B cell (primary cell): ENCODE data around the gene HOXB4. TPM values are rescaled to one million over a fixed set of nuclear protein-coding genes. Genes with fewer than 3 reads are reported as not detected.

Experiments
- ATAC-seq: fragments of 200-7000 bp; cut with Tn5 transposase; one replicate; pipeline ENCODE4 v1.10.0; 2021; ENCODE audit warnings: low read depth, mild to moderate bottlenecking, moderate number of reproducible peaks, moderate library complexity
- CTCF ChIA-PET: fragments of 350-600 bp; sonication (Branson Sonifier 250); formaldehyde crosslinking; loops from one replicate; lab custom pipeline; 2021; ENCODE audit warnings: antibody characterized with exemption, inconsistent platforms; lab: Charles Lee
- POLR2A ChIA-PET: fragments of 350-600 bp; sonication (Branson Sonifier 250); formaldehyde crosslinking; loops from one replicate; lab custom pipeline; 2021; ENCODE audit warnings: antibody characterized with exemption; lab: Charles Lee
- DNase-seq: peaks from one replicate; pipeline ENCODE4 v3.0.0; 2013
- H2AFZ ChIP-seq: 2 replicates; pipeline ENCODE4 v1.6.1; 2012; ENCODE audit warnings: mild to moderate bottlenecking, low read depth, low read length; ENCODE audit not compliant: insufficient read depth, poor library complexity, severe bottlenecking
- H3K27ac ChIP-seq, 2 donors: 1 replicate in 1 of 2; 2 replicates in 1 of 2; pipeline ENCODE4 v1.5.1; 2012 to 2013; ENCODE audit warnings: low read length in 2 of 2, mild to moderate bottlenecking in 2 of 2, moderate library complexity in 1 of 2
- H3K27me3 ChIP-seq, 4 experiments: fragments of 200-600 bp in 1 of 4; sonication (generic) in 1 of 4; replicated peaks in 1 of 4; 1 replicate in 2 of 4; 2 replicates in 2 of 4; pipeline versions ENCODE4 v1.6.1 to v1.7.0; 2013 to 2016; ENCODE audit warnings: low read length in 3 of 4, mild to moderate bottlenecking in 2 of 4, mixed read lengths in 1 of 4, moderate library complexity in 1 of 4; ENCODE audit not compliant: insufficient read depth in 4 of 4, control insufficient read depth in 3 of 4; ENCODE audit errors: control extremely low read depth in 1 of 4
- H3K36me3 ChIP-seq, 2 experiments: replicated peaks in 1 of 2; 1 replicate in 1 of 2; 2 replicates in 1 of 2; pipeline versions ENCODE4 v1.6.1 to v1.7.1; 2013; ENCODE audit warnings: low read length in 1 of 2; ENCODE audit not compliant: insufficient read depth in 2 of 2, control insufficient read depth in 1 of 2; ENCODE audit errors: control extremely low read depth in 1 of 2, extremely low read depth in 1 of 2
- H3K4me1 ChIP-seq, 2 donors: fragments of 200-600 bp in 1 of 2; sonication (generic) in 1 of 2; 1 replicate in 1 of 2; 2 replicates in 1 of 2; pipeline versions ENCODE4 v1.5.1 to v1.6.1; 2013 to 2017; ENCODE audit warnings: low read length in 2 of 2; ENCODE audit not compliant: control insufficient read depth in 2 of 2, insufficient read depth in 2 of 2
- H3K4me2 ChIP-seq: replicated peaks from 2 replicates; pipeline ENCODE3; 2012; ENCODE audit warnings: mild to moderate bottlenecking, low read depth, low read length; ENCODE audit not compliant: poor library complexity, severe bottlenecking
- H3K4me3 ChIP-seq, 5 experiments: fragments of 200-600 bp in 1 of 5; sonication (generic) in 1 of 5; 1 replicate in 3 of 5; 2 replicates in 2 of 5; pipeline versions ENCODE4 v1.5.1 to v1.7.0; 2011 to 2016; ENCODE audit warnings: low read length in 4 of 5, mild to moderate bottlenecking in 4 of 5, low read depth in 2 of 5, control low read depth in 1 of 5, moderate library complexity in 1 of 5; ENCODE audit not compliant: insufficient read depth in 1 of 5; ENCODE audit errors: control extremely low read depth in 1 of 5, extremely low read depth in 1 of 5
- H3K79me2 ChIP-seq: fragments of 200-600 bp; sonication (generic); one replicate; pipeline ENCODE4 v1.6.0; 2016; ENCODE audit warnings: low read length; ENCODE audit not compliant: control insufficient read depth, insufficient read depth
- H3K9ac ChIP-seq: fragments of 200-600 bp; sonication (generic); 2 replicates; pipeline ENCODE4 v1.6.1; 2017; ENCODE audit warnings: mild to moderate bottlenecking, low read length, moderate library complexity
- H3K9me3 ChIP-seq, 3 donors: one replicate each; pipeline versions ENCODE4 v1.6.1 to v1.7.1; 2013; ENCODE audit warnings: low read length in 2 of 3; ENCODE audit not compliant: control insufficient read depth in 2 of 3, insufficient read depth in 1 of 3; ENCODE audit errors: control extremely low read depth in 1 of 3
- H4K20me1 ChIP-seq: 2 replicates; pipeline ENCODE4 v1.6.0; 2012; ENCODE audit warnings: mild to moderate bottlenecking, low read length; ENCODE audit not compliant: insufficient read depth, control insufficient read depth, poor library complexity, severe bottlenecking
- H3K27ac Mint-ChIP-seq: one replicate; pipeline ENCODE4 v1.8.0; 2021; ENCODE audit warnings: mixed read lengths
- H3K27me3 Mint-ChIP-seq: one replicate; pipeline ENCODE4 v1.8.0; 2021; ENCODE audit warnings: mixed read lengths
- H3K4me1 Mint-ChIP-seq: one replicate; pipeline ENCODE4 v1.8.0; 2021; ENCODE audit warnings: mixed read lengths
- H3K4me3 Mint-ChIP-seq: one replicate; pipeline ENCODE4 v1.8.0; 2021; ENCODE audit warnings: mixed read lengths
- H3K9me3 Mint-ChIP-seq: one replicate; pipeline ENCODE4 v1.8.0; 2022; ENCODE audit warnings: mixed read lengths; ENCODE audit not compliant: insufficient read depth
- CTCF ChIP-seq: fragments of 200-600 bp; IDR thresholded peaks from one replicate; pipeline ENCODE4 v1.8.0; 2022; ENCODE audit warnings: antibody characterized with exemption, mild to moderate bottlenecking
- EZH2 ChIP-seq: IDR thresholded peaks from 2 replicates; pipeline ENCODE4 v1.6.1; 2012; ENCODE audit warnings: borderline replicate concordance, low read depth, mild to moderate bottlenecking, moderate library complexity, low read length; ENCODE audit not compliant: insufficient read depth, poor library complexity, severe bottlenecking
- WGBS: methylation state at CpG from one replicate; pipeline ENCODE4 v1.1.5; 2013; ENCODE audit warnings: missing lambda C conversion rate; ENCODE audit not compliant: insufficient coverage; 5-methylcytosine and 5-hydroxymethylcytosine counted together
- intact Hi-C: fragments of 100-400 bp; cut with micrococcal nuclease; formaldehyde crosslinking; loops from one replicate; pipeline ENCODE4 v1.10.0; 2022
- polyA plus RNA-seq: library from polyadenylated mRNA; depleted of rRNA; stranded (reverse); fragments of >200 nt; gene quantifications from 2 replicates; pipeline ENCODE4 v1.2.3, GENCODE V29; 2012
- total RNA-seq, 2 donors: library from RNA; stranded (reverse); fragments of 120-200 nt in 1 of 2; gene quantifications; 1 replicate in 1 of 2; 2 replicates in 1 of 2; pipeline versions ENCODE4 v1.2.3 to v1.2.4, GENCODE V29; 2013 to 2022

HOXB4 gene
- total and polyA plus RNA-seq, 2 donors (not counting 1 experiment from before 2014, with no cell fraction given) = 0.85 to 1.7 TPM

DNA sequence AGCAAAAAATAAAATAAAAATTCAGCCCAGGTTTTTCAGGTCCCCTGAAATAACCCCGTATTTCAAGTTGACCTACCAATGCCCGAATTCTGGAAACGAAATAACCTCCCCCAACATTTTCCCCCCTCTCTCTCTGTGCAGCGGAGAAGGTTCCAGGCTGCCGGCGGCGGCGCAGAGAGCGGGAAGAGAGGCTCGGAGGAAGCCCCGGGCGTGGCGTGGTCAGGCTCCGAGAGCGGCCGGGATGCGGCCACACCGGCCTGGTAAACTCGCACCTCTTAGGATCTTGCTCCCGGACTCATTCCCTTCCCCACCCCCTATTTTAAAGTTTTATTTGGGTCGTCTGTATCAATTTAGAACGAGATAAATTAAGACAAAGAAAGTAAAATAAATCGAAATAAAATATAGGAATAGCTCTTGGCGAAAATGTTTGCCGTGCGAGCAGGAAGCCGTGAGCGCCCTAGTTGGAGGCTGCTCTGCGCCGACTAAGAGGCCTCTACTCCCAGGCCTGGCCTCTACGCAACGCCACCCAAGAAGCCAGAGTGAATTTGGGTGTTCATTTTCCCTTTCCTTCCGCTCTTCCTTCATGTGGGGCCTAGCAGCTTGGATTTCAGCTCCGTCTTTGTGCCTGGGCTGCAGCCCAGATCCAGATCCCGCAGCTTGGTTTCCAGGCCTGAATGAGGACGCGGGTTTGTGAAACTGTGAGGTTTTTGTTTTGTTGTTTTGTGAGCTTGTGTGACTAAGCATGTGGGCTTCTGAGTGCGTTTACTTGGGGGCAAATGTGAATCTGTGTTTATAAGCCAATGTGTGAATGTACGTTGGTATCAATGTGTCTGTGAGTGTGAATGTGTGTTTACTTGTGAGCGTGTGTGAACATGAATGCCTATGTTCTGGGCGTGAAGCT, 28.1 kb upstream of the HOXB4 start:
- H3K27ac ChIP-seq = no peak overlapping the region
- no peaks in the 10 kb centered on the region for H3K36me3 ChIP-seq
- DNase-seq (no peak), ATAC-seq (no peak)
- 89% methylated on average over 29 of the region's 41 CpGs for whole genome bisulfite sequencing
- H3K79me2 ChIP-seq = no peaks in the 10 kb centered on the region
- H3K4me3 Mint-ChIP-seq = no peak overlapping the region
- intact Hi-C loops = no loop called here
- no peak overlapping the region for H3K4me2 ChIP-seq
- no peak overlapping the region for H2AFZ ChIP-seq
- H3K4me1 ChIP-seq = peaks cover 27 to 30% of the 10 kb centered on the region in 2 donors
- ChIA-PET POLR2A (no interaction called here), CTCF (interaction anchor here (1.3 to 1.9 kb wide), 3 partner anchors 13 to 18 kb away, joined by 3 to 8 read pairs (median 5); partner anchors contain the start of gene HOXB5)
- H4K20me1 ChIP-seq = no peaks in the 10 kb centered on the region
- no peak overlapping the region for H3K27ac Mint-ChIP-seq
- H3K9me3 ChIP-seq = peaks cover 0 to 35% (median 0%) of the 10 kb centered on the region in 3 donors
- H3K4me3 ChIP-seq = no peak overlapping the region
- peaks cover 13% of the 10 kb centered on the region for H3K4me1 Mint-ChIP-seq
- no peaks in the 10 kb centered on the region for H3K9me3 Mint-ChIP-seq
- no peak for TF ChIP-seq EZH2
- peaks cover 2 to 92% (median 68%) of the 10 kb centered on the region in 4 experiments for H3K27me3 ChIP-seq
- no peak overlapping the region for H3K9ac ChIP-seq
- peaks cover 62% of the 10 kb centered on the region for H3K27me3 Mint-ChIP-seq

GRCh38 chr17:48605409-48605919, 27.3 kb upstream of the HOXB4 start:
- ChIA-PET POLR2A (no interaction called here), CTCF (no interaction called here)
- H3K9ac ChIP-seq = no peak overlapping the region
- DNase-seq (no peak), ATAC-seq (no peak)
- no peak for TF ChIP-seq EZH2
- no peak for TF ChIP-seq CTCF
- no peak overlapping the region for H3K27ac Mint-ChIP-seq
- H2AFZ ChIP-seq = no peak overlapping the region
- WGBS = 79% methylated on average over 5 of the region's 10 CpGs
- H4K20me1 ChIP-seq = no peaks in the 10 kb centered on the region
- peaks cover 0 to 30% (median 0%) of the 10 kb centered on the region in 3 donors for H3K9me3 ChIP-seq
- H3K27me3 Mint-ChIP-seq = peaks cover 64% of the 10 kb centered on the region
- no peak overlapping the region for H3K27ac ChIP-seq
- H3K4me3 Mint-ChIP-seq = no peak overlapping the region
- H3K4me3 ChIP-seq = no peak overlapping the region
- H3K9me3 Mint-ChIP-seq = no peaks in the 10 kb centered on the region
- H3K36me3 ChIP-seq = no peaks in the 10 kb centered on the region
- H3K79me2 ChIP-seq = no peaks in the 10 kb centered on the region
- peaks cover 7% of the 10 kb centered on the region for H3K4me1 Mint-ChIP-seq
- no peak overlapping the region for H3K4me2 ChIP-seq
- intact Hi-C loops = no loop called here
- H3K27me3 ChIP-seq = peaks cover 2 to 91% (median 69%) of the 10 kb centered on the region in 4 experiments
- peaks cover 20 to 22% of the 10 kb centered on the region in 2 donors for H3K4me1 ChIP-seq
